K562 (cell line): Measurements from ENCODE around the gene RBMS3. TPM values are rescaled to one million over a fixed set of nuclear protein-coding genes. Genes with fewer than 3 reads are reported as not detected.

Experiments
- ATAC-seq: fragments of 200-7000 bp; cut with Tn5 transposase; 3 replicates; pipeline ENCODE4 v1.9.1; 2020; ENCODE audit warnings: moderate library complexity
- BruUV-seq: library from RNA; stranded (reverse); fragments of 400-500 nt; replicated peaks from 2 replicates; lab custom pipeline; 2021; lab: Mats Ljungman, UMichigan
- CTCF ChIA-PET: fragments of 300-600 bp; formaldehyde crosslinking; extraction: SDS; loops from one replicate; lab custom pipeline; 2021; ENCODE audit warnings: low intra/inter-chr PET ratio; lab: Yijun Ruan, JAX
- POLR2A ChIA-PET: fragments of 300-600, 350-650 bp; sonication (Branson Sonifier 250); formaldehyde crosslinking; extraction: SDS; loops from one replicate; lab custom pipeline; 2021; ENCODE audit warnings: antibody characterized with exemption, inconsistent platforms; lab: Yijun Ruan, JAX
- DNase-seq, 4 experiments: peaks; one replicate each; pipeline versions ENCODE4 v3.0.0 to v3.0.0-alpha.2; 2011 to 2018; ENCODE audit warnings: low spot score in 3 of 4, mixed read lengths in 3 of 4; ENCODE audit errors: extremely low read depth in 1 of 4
- FAIRE-seq: peaks from 2 replicates; lab custom pipeline; 2011; peaks lifted over from hg19 to GRCh38; lab: Jason Lieb, UNC
- H2AFZ ChIP-seq: 2 replicates; pipeline ENCODE4 v1.6.0; 2011; ENCODE audit warnings: low read depth, low read length, control low read depth, inconsistent platforms
- H3K27ac ChIP-seq: fragments of 200-600 bp; 3 replicates; pipeline ENCODE4 v1.8.0; 2011; ENCODE audit warnings: low read depth, mild to moderate bottlenecking, control low read depth, inconsistent platforms, low read length, moderate library complexity, mixed read lengths; ENCODE audit errors: extremely low read depth
- H3K27me3 ChIP-seq, 2 experiments: fragments of 300-600 bp in 1 of 2; 2 replicates in 1 of 2; 3 replicates in 1 of 2; pipeline versions ENCODE4 v1.6.0 to v1.8.0; 2011; ENCODE audit warnings: inconsistent platforms in 2 of 2, low read length in 2 of 2, mild to moderate bottlenecking in 1 of 2, mixed read lengths in 1 of 2, moderate library complexity in 1 of 2; ENCODE audit not compliant: control insufficient read depth in 2 of 2, insufficient read depth in 2 of 2
- H3K36me3 ChIP-seq: fragments of 300-600 bp; 3 replicates; pipeline ENCODE4 v1.8.0; 2011; ENCODE audit warnings: mild to moderate bottlenecking, low read length, inconsistent platforms; ENCODE audit not compliant: control insufficient read depth, insufficient read depth
- H3K4me1 ChIP-seq, 2 experiments: fragments of 200-600 bp in 1 of 2; replicated peaks in 1 of 2; 2 replicates in 1 of 2; 3 replicates in 1 of 2; pipeline versions ENCODE4 v1.5.1 to v1.8.0; 2011; ENCODE audit warnings: inconsistent platforms in 2 of 2, low read length in 2 of 2, mild to moderate bottlenecking in 1 of 2, mixed read lengths in 1 of 2, moderate library complexity in 1 of 2; ENCODE audit not compliant: control insufficient read depth in 2 of 2, insufficient read depth in 2 of 2
- H3K4me2 ChIP-seq: 2 replicates; pipeline ENCODE4 v1.6.1; 2011; ENCODE audit warnings: low read length, control low read depth, inconsistent platforms, mixed read lengths; ENCODE audit not compliant: insufficient read depth
- H3K4me3 ChIP-seq: fragments of 200-600 bp; sonication (generic), shearing (Covaris generic); 2 replicates; pipeline ENCODE4 v1.5.1; 2016; ENCODE audit warnings: control low read depth, inconsistent platforms
- H3K79me2 ChIP-seq: fragments of 200-600 bp; 3 replicates; pipeline ENCODE4 v1.8.0; 2011; ENCODE audit warnings: low read length, inconsistent platforms; ENCODE audit not compliant: control insufficient read depth, insufficient read depth
- H3K9ac ChIP-seq, 2 experiments: 2 replicates each; pipeline versions ENCODE4 v1.6.0 to v1.6.1; 2011; ENCODE audit warnings: low read depth in 2 of 2, low read length in 2 of 2, control low read depth in 1 of 2, inconsistent platforms in 1 of 2, mild to moderate bottlenecking in 1 of 2, mixed read lengths in 1 of 2; ENCODE audit not compliant: insufficient read depth in 1 of 2
- H3K9me1 ChIP-seq: one replicate; pipeline ENCODE4 v1.6.0; 2011; ENCODE audit warnings: inconsistent platforms, mild to moderate bottlenecking, low read length, moderate library complexity; ENCODE audit not compliant: control insufficient read depth, insufficient read depth
- H3K9me3 ChIP-seq: replicated peaks from 2 replicates; pipeline ENCODE4 v1.5.1; 2011; ENCODE audit warnings: low read depth, low read length, inconsistent platforms; ENCODE audit not compliant: control insufficient read depth, insufficient read depth
- H4K20me1 ChIP-seq: replicated peaks from 2 replicates; pipeline ENCODE4 v1.6.1; 2011; ENCODE audit warnings: low read length, inconsistent platforms, mixed read lengths; ENCODE audit not compliant: control insufficient read depth, insufficient read depth
- ESRRB ChIP-seq: fragments of 250-450 bp; sonication (Bioruptor Pico); IDR thresholded peaks from 2 replicates; pipeline ENCODE4 v1.5.0; 2020; ENCODE audit warnings: mild to moderate bottlenecking, moderate library complexity, borderline replicate concordance
- GMEB1 ChIP-seq: fragments of 250-450 bp; sonication (Bioruptor Pico); IDR thresholded peaks from 2 replicates; pipeline ENCODE4 v1.4.0; 2020; ENCODE audit warnings: mild to moderate bottlenecking
- MEF2A ChIP-seq: IDR thresholded peaks from 2 replicates; pipeline ENCODE4 v1.6.1; 2011; ENCODE audit warnings: low read depth, mild to moderate bottlenecking, low read length, moderate library complexity; ENCODE audit not compliant: control insufficient read depth
- NR2C2 ChIP-seq, 2 experiments: fragments of 200-800 bp in 1 of 2; sonication (Bioruptor generic) in 1 of 2; sonication (generic) in 1 of 2; formaldehyde crosslinking in 1 of 2; IDR thresholded peaks; 2 replicates each; pipeline versions ENCODE4 v1.6.1 to v1.8.0; 2016 to 2022; ENCODE audit warnings: mild to moderate bottlenecking in 1 of 2, missing compliant biosample characterization in 1 of 2, missing genetic modification characterization in 1 of 2, missing genetic modification reagents in 1 of 2
- PHF20 ChIP-seq: fragments of 450-650 bp; IDR thresholded peaks from 2 replicates; pipeline ENCODE4 v1.6.1; 2018; ENCODE audit not compliant: partially characterized antibody
- PHF8 ChIP-seq: fragments of 200-600 bp; sonication (generic); IDR thresholded peaks from 2 replicates; pipeline ENCODE4 v1.6.1; 2012; ENCODE audit warnings: mixed run types, mild to moderate bottlenecking, inconsistent platforms, low read length, moderate library complexity, borderline replicate concordance
- PYGO2 ChIP-seq: fragments of 450-650 bp; IDR thresholded peaks from 2 replicates; pipeline ENCODE4 v1.6.1; 2016; ENCODE audit warnings: mild to moderate bottlenecking, missing genetic modification characterization, moderate library complexity, missing compliant biosample characterization
- RNF2 ChIP-seq: sonication (generic); IDR thresholded peaks from 2 replicates; pipeline ENCODE4 v1.6.1; 2016
- STAT5B ChIP-seq: fragments of 250-450 bp; sonication (Bioruptor Pico); IDR thresholded peaks from 2 replicates; pipeline ENCODE4 v1.8.0; 2021; ENCODE audit warnings: mild to moderate bottlenecking, inconsistent platforms
- TEAD2 ChIP-seq: fragments of 450-650 bp; IDR thresholded peaks from 2 replicates; pipeline ENCODE4 v1.6.1; 2016; ENCODE audit warnings: missing genetic modification characterization, control low read depth, missing compliant biosample characterization
- TRIM24 ChIP-seq, 2 experiments: fragments of 450-650 bp; IDR thresholded peaks; 2 replicates each; pipeline ENCODE4 v1.6.1; 2016
- ZC3H4 ChIP-seq: sonication (generic); formaldehyde crosslinking; IDR thresholded peaks from 2 replicates; pipeline ENCODE4 v1.9.0; 2021; ENCODE audit warnings: missing genetic modification reagents, borderline replicate concordance
- ZNF175 ChIP-seq: fragments of 200-800 bp; sonication (Bioruptor generic); IDR thresholded peaks from 2 replicates; pipeline ENCODE4 v1.6.1; 2016; ENCODE audit warnings: low read depth, mild to moderate bottlenecking, missing genetic modification characterization, missing compliant biosample characterization
- ZNF764 ChIP-seq: fragments of 250-450 bp; sonication (Bioruptor Pico); IDR thresholded peaks from 2 replicates; pipeline ENCODE4 v1.4.0; 2020; ENCODE audit warnings: low read depth, mild to moderate bottlenecking, moderate library complexity
- WGBS: fragments of 100-300 bp; shearing (Covaris generic); methylation state at CpG from one replicate; pipeline ENCODE4 v1.1.6; 2016; ENCODE audit warnings: low coverage, mixed read lengths; ENCODE audit not compliant: insufficient coverage; ENCODE audit errors: missing lambda C conversion rate; 5-methylcytosine and 5-hydroxymethylcytosine counted together
- in situ Hi-C: fragments of 300-500 bp; cut with MboI; formaldehyde crosslinking; loops from 4 replicates; pipeline ENCODE4 v1.15.0; 2018; ENCODE audit warnings: inconsistent platforms, mixed read lengths
- intact Hi-C: fragments of 100-400 bp; cut with micrococcal nuclease; formaldehyde crosslinking; loops from 2 replicates; pipeline ENCODE4 v1.14.2; 2022
- polyA plus RNA-seq, 8 experiments: library from polyadenylated mRNA; depleted of rRNA in 4 of 8; stranded (reverse) in 5 of 8; unstranded in 3 of 8; fragments of >200 nt; fragmentation: Nextera tagmentation in 2 of 8; fragmentation: Illumina TruSeq in 1 of 8; extraction: Ambion mirVana in 2 of 8; extraction: Trizol in 1 of 8; gene quantifications; 2 replicates each; pipeline versions ENCODE4 v1.2.1 to v1.2.3, GENCODE V29; 2011 to 2014; ENCODE audit warnings: inconsistent platforms in 1 of 8, missing spikeins in 1 of 8
- total RNA-seq, 7 experiments: library from RNA; depleted of rRNA in 6 of 7; stranded (reverse); fragments of >200 nt in 6 of 7; fragmentation: Illumina TruSeq in 2 of 7; extraction: Trizol in 2 of 7; gene quantifications; 2 replicates each; pipeline versions ENCODE4 v1.2.1 to v1.2.3, GENCODE V29; 2011 to 2021; ENCODE audit warnings: low replicate concordance in 1 of 7

Gene RBMS3
- total and polyA plus RNA-seq, 9 of the 15 experiments (the other 6 are each of a cell fraction or from before 2014, with no cell fraction given): 0.20 TPM; not detected in 8

DNA sequence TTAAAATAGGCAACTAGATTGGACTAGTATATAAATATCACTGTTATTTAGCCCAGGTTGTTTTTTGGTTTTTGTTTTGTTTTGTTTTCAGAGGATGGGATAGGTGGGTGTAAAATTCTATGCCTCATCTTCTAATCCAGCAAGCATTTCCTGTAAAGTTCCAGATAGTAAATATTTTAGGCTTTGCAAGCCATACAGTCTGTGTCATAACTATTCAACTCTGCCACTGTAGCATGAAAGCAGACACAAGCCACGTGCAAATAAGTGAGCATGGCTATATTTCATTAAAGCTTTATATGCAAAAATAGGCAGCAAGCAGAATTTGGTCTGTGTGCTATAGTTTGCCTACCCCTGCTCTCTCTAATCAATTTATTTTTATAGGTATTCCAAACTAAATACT lies 668.3 kb downstream of the RBMS3 start (continued):
- TF ChIP-seq PHF8: no peak
- no peak for TF ChIP-seq GMEB1
- TF ChIP-seq MEF2A: no peak
- TF ChIP-seq, all 486 proteins: peak for 0

- intact Hi-C loops: no loop called here
- CTCF ChIA-PET: no interaction called here
Observed at GRCh38 chr3:29949940-29950616, 669.2 kb downstream of the RBMS3 start.

More at GRCh38 chr3:29949940-29950616, 669.2 kb downstream of the RBMS3 start:
- DNase-seq: no peak
- TF ChIP-seq TEAD2 (tag): no peak
- TF ChIP-seq PYGO2 (tag): no peak
- TF ChIP-seq ZC3H4 (CRISPR knock-in tag): no peak
- TF ChIP-seq ZNF175 (CRISPR knock-in tag): no peak
- no peak for TF ChIP-seq ESRRB (CRISPR knock-in tag)
- TF ChIP-seq ZNF764 (CRISPR knock-in tag): no peak
- no peak for TF ChIP-seq STAT5B
- TF ChIP-seq NR2C2 (CRISPR knock-in tag; IDR thresholded peaks at IDR 0.05): no peak
- no peak for TF ChIP-seq NR2C2 (tag; IDR thresholded peaks at IDR 0.05)
- TF ChIP-seq RNF2: no peak
- no peak for TF ChIP-seq PHF20
- no peak for TF ChIP-seq TRIM24 (IDR thresholded peaks at IDR 0.05)
- Histone ChIP-seq H4K20me1 (no peaks in the 10 kb centered on the region), H2AFZ (no peak overlapping the region), H3K36me3 (no peaks in the 10 kb centered on the region), H3K27ac (no peak overlapping the region), H3K4me1 (no peaks in the 10 kb centered on the region), H3K9me1 (no peaks in the 10 kb centered on the region), H3K9me3 (no peaks in the 10 kb centered on the region), H3K27me3 (no peaks in the 10 kb centered on the region), H3K9ac (no peak overlapping the region), H3K4me2 (no peak overlapping the region), H3K79me2 (no peaks in the 10 kb centered on the region), H3K4me3 (no peak overlapping the region)
- in situ Hi-C loops: no loop called here
- BruUV-seq: no TSS peak
- FAIRE-seq: no peak
- no peak for ATAC-seq
- under 1% methylated on average over 11 of the region's 11 CpGs for WGBS
- POLR2A ChIA-PET: no interaction called here
